ENCODE data around the gene NOXRED1.

- TF ChIP-seq POLR2A (IDR thresholded peaks at IDR 0.05): no peak
- TF ChIP-seq CTCF (IDR thresholded peaks at IDR 0.05): no peak
- no peak for TF ChIP-seq POLR2AphosphoS5 (IDR thresholded peaks at IDR 0.05)
- TF ChIP-seq EP300 (IDR thresholded peaks at IDR 0.05): no peak
Observed at GRCh38 chr14:77369285-77369684, 54.0 kb downstream of the NOXRED1 start.
